Activated CD4-positive, alpha-beta memory T cell treated with anti-CD3 and anti-CD28 coated beads for 36 hours (primary cell): ENCODE results near the gene PPRC1. TPM values are rescaled to one million over a fixed set of nuclear protein-coding genes. Genes with fewer than 3 reads are reported as not detected.
"Not testable (repeated sequence)": the region's sequence is repeated elsewhere in the genome, so short reads cannot be mapped to it uniquely, and the experiment has no call there.

ENCODE experiments used
- CTCF ChIA-PET: fragments of 350-600 bp; sonication (Branson Sonifier 250); formaldehyde crosslinking; loops from one replicate; lab custom pipeline; 2021; ENCODE audit warnings: antibody characterized with exemption, inconsistent platforms; lab: Charles Lee
- POLR2A ChIA-PET: fragments of 350-600 bp; sonication (Branson Sonifier 250); formaldehyde crosslinking; loops from one replicate; lab custom pipeline; 2021; ENCODE audit warnings: antibody characterized with exemption; lab: Charles Lee
- DNase-seq: peaks from one replicate; pipeline ENCODE4 v3.0.0-alpha.2; 2020
- H3K27ac Mint-ChIP-seq: one replicate; pipeline ENCODE4 v1.8.0; 2021; ENCODE audit warnings: mixed read lengths
- H3K27me3 Mint-ChIP-seq: one replicate; pipeline ENCODE4 v1.8.0; 2021; ENCODE audit warnings: mixed read lengths
- H3K36me3 Mint-ChIP-seq: one replicate; pipeline ENCODE4 v1.8.0; 2021; ENCODE audit warnings: mixed read lengths
- H3K4me1 Mint-ChIP-seq: one replicate; pipeline ENCODE4 v1.8.0; 2021; ENCODE audit warnings: low read depth, mixed read lengths
- H3K4me3 Mint-ChIP-seq: one replicate; pipeline ENCODE4 v1.8.0; 2021; ENCODE audit warnings: mild to moderate bottlenecking, mixed read lengths
- H3K9me3 Mint-ChIP-seq: one replicate; pipeline ENCODE4 v1.8.0; 2021; ENCODE audit warnings: mixed read lengths
- intact Hi-C: fragments of 100-400 bp; cut with micrococcal nuclease; formaldehyde crosslinking; loops from one replicate; pipeline ENCODE4 v1.15.1; 2023
- total RNA-seq, 2 experiments: library from RNA; stranded (reverse); gene quantifications; one replicate each; pipeline ENCODE4 v1.2.3, GENCODE V29; 2021

The PPRC1 gene
- total RNA-seq, 2 experiments from 2014 or later = 59.1 to 65.9 TPM

- H3K36me3 Mint-ChIP-seq = no peaks in the 10 kb centered on the region
- no peak overlapping the region for H3K27ac Mint-ChIP-seq
Observed at GRCh38 chr10:102172288-102172687, 39.4 kb downstream of the PPRC1 start.

GRCh38 chr10:102175415-102175814, 42.6 kb downstream of the PPRC1 start:
- DNase-seq = no peak
- CTCF ChIA-PET = no interaction called here
- Mint-ChIP-seq H3K4me3 (no peak overlapping the region), H3K36me3 (no peaks in the 10 kb centered on the region), H3K4me1 (no peaks in the 10 kb centered on the region), H3K27ac (no peak overlapping the region), H3K27me3 (peaks cover 2% of the 10 kb centered on the region), H3K9me3 (no peaks in the 10 kb centered on the region)
- POLR2A ChIA-PET = no interaction called here
- intact Hi-C loops = no loop called here

More at GRCh38 chr10:102172288-102172687, 39.4 kb downstream of the PPRC1 start:
- H3K4me1 Mint-ChIP-seq = peaks cover 4% of the 10 kb centered on the region
- DNase-seq = no peak
- POLR2A ChIA-PET = no interaction called here
- H3K4me3 Mint-ChIP-seq = no peak overlapping the region
- peaks cover 2% of the 10 kb centered on the region for H3K27me3 Mint-ChIP-seq
- no peaks in the 10 kb centered on the region for H3K9me3 Mint-ChIP-seq
- intact Hi-C loops = no loop called here
- CTCF ChIA-PET = interaction anchor here (7.6 kb wide), 1 partner anchor 56 kb away, joined by 148 read pairs; the partner anchor contains the start of gene ELOVL3

GRCh38 chr10:102184606-102185005, 51.8 kb downstream of the PPRC1 start:
- intact Hi-C loops = loop anchor here (5.0 kb wide), 1 partner anchor 103 kb away; no protein-coding TSS in a partner anchor
- no peak for DNase-seq
- Mint-ChIP-seq H3K4me3 (no peak overlapping the region), H3K4me1 (peaks cover 14% of the 10 kb centered on the region), H3K36me3 (no peaks in the 10 kb centered on the region), H3K9me3 (peaks cover 3% of the 10 kb centered on the region), H3K27ac (no peak overlapping the region), H3K27me3 (no peaks in the 10 kb centered on the region)
- POLR2A ChIA-PET = no interaction called here
- CTCF ChIA-PET = no interaction called here

GRCh38 chr10:102185272-102185671, 52.4 kb downstream of the PPRC1 start:
- Mint-ChIP-seq H3K4me3 (no peak overlapping the region), H3K27me3 (no peaks in the 10 kb centered on the region), H3K36me3 (no peaks in the 10 kb centered on the region), H3K9me3 (peaks cover 3% of the 10 kb centered on the region), H3K27ac (no peak overlapping the region), H3K4me1 (peaks cover 14% of the 10 kb centered on the region)
- DNase-seq = no peak
- intact Hi-C loops = loop anchor here (5.0 kb wide), 1 partner anchor 102 kb away; no protein-coding TSS in a partner anchor
- POLR2A ChIA-PET = no interaction called here
- CTCF ChIA-PET = interaction anchor here (1.8 kb wide), 1 partner anchor 167 kb away, joined by 4 read pairs; no protein-coding TSS in a partner anchor

- CTCF ChIA-PET = interaction anchor here (1.1 to 1.8 kb wide), 3 partner anchors 16 to 167 kb away, joined by 3 to 5 read pairs (median 4); no protein-coding TSS in a partner anchor
- intact Hi-C loops = loop anchor here (5.0 kb wide), 1 partner anchor 101 kb away; no protein-coding TSS in a partner anchor
Observed at GRCh38 chr10:102185811-102186527, 53.1 kb downstream of the PPRC1 start.

GRCh38 chr10:102188298-102188940, 55.6 kb downstream of the PPRC1 start:
- ChIA-PET POLR2A (no interaction called here), CTCF (interaction anchor here (1.0 to 3.2 kb wide), 3 partner anchors 18 to 163 kb away, joined by 3 to 19 read pairs (median 4); no protein-coding TSS in a partner anchor)
- Mint-ChIP-seq H3K4me1 (peaks cover 14% of the 10 kb centered on the region), H3K27me3 (no peaks in the 10 kb centered on the region), H3K27ac (no peak overlapping the region), H3K4me3 (no peak overlapping the region), H3K9me3 (peaks cover 16% of the 10 kb centered on the region), H3K36me3 (peaks cover 5% of the 10 kb centered on the region)
- DNase-seq = no peak
- intact Hi-C loops = loop anchor here (5.0 kb wide), 1 partner anchor 99 kb away; no protein-coding TSS in a partner anchor

More at GRCh38 chr10:102185811-102186527, 53.1 kb downstream of the PPRC1 start:
- no peak for DNase-seq
- H3K36me3 Mint-ChIP-seq = no peaks in the 10 kb centered on the region
- H3K9me3 Mint-ChIP-seq = peaks cover 3% of the 10 kb centered on the region
- POLR2A ChIA-PET = no interaction called here
- H3K27ac Mint-ChIP-seq = no peak overlapping the region
- no peak overlapping the region for H3K4me3 Mint-ChIP-seq
- H3K27me3 Mint-ChIP-seq = no peaks in the 10 kb centered on the region
- H3K4me1 Mint-ChIP-seq = peaks cover 14% of the 10 kb centered on the region

- H3K4me1 Mint-ChIP-seq = peaks cover 14% of the 10 kb centered on the region
- not testable (repeated sequence) for H3K27me3 Mint-ChIP-seq, H3K4me3 Mint-ChIP-seq, H3K36me3 Mint-ChIP-seq
- POLR2A ChIA-PET = interaction anchor here (0.6 to 1.3 kb wide), 6 partner anchors 43 to 206 kb away, joined by 3 to 5 read pairs (median 3); partner anchors contain the start of gene PITX3
- intact Hi-C loops = loop anchor here (1.0 to 5.0 kb wide), 2 partner anchors 37 to 98 kb away; partner anchors contain the start of gene NOLC1
- H3K27ac Mint-ChIP-seq = peak overlapping the region; percentile 61
- CTCF ChIA-PET = interaction anchor here (0.6 to 3.2 kb wide), 6 partner anchors 11 to 393 kb away, joined by 3 to 19 read pairs (median 3); no protein-coding TSS in a partner anchor
- peaks cover 16% of the 10 kb centered on the region for H3K9me3 Mint-ChIP-seq
- DNase-seq = peak; percentile 63
Observed at GRCh38 chr10:102188941-102189898, 56.4 kb downstream of the PPRC1 start.

GRCh38 chr10:102191956-102192355, 59.1 kb downstream of the PPRC1 start:
- ChIA-PET CTCF (no interaction called here), POLR2A (no interaction called here)
- Mint-ChIP-seq H3K27me3 (no peaks in the 10 kb centered on the region), H3K27ac (no peak overlapping the region), H3K4me3 (no peak overlapping the region), H3K36me3 (peaks cover 5% of the 10 kb centered on the region), H3K4me1 (peaks cover 19% of the 10 kb centered on the region), H3K9me3 (peaks cover 13% of the 10 kb centered on the region)
- no peak for DNase-seq
- intact Hi-C loops = no loop called here

GRCh38 chr10:102195296-102195870, 62.5 kb downstream of the PPRC1 start:
- H3K4me1 Mint-ChIP-seq = peaks cover 7% of the 10 kb centered on the region
- peaks cover 13% of the 10 kb centered on the region for H3K9me3 Mint-ChIP-seq
- no peak overlapping the region for H3K27ac Mint-ChIP-seq
- CTCF ChIA-PET = no interaction called here
- H3K4me3 Mint-ChIP-seq = no peak overlapping the region
- POLR2A ChIA-PET = no interaction called here
- no peak for DNase-seq
- peaks cover 5% of the 10 kb centered on the region for H3K36me3 Mint-ChIP-seq
- H3K27me3 Mint-ChIP-seq = no peaks in the 10 kb centered on the region
- intact Hi-C loops = no loop called here

- POLR2A ChIA-PET = no interaction called here
- peak; percentile 62 for DNase-seq
- H3K27me3 Mint-ChIP-seq = no peaks in the 10 kb centered on the region
- H3K4me1 Mint-ChIP-seq = peaks cover 7% of the 10 kb centered on the region
- H3K9me3 Mint-ChIP-seq = peaks cover 4% of the 10 kb centered on the region
- H3K36me3 Mint-ChIP-seq = peaks cover under 1% of the 10 kb centered on the region
- no peak overlapping the region for H3K4me3 Mint-ChIP-seq
- peak overlapping the region; percentile 69 for H3K27ac Mint-ChIP-seq
- CTCF ChIA-PET = interaction anchor here (0.9 to 1.0 kb wide), 2 partner anchors 28 to 75 kb away, joined by 3 read pairs; no protein-coding TSS in a partner anchor
- intact Hi-C loops = no loop called here
Observed at GRCh38 chr10:102196893-102197292, 64.1 kb downstream of the PPRC1 start.

- ChIA-PET CTCF (no interaction called here), POLR2A (no interaction called here)
- H3K27ac Mint-ChIP-seq = no peak overlapping the region
- H3K36me3 Mint-ChIP-seq = no peaks in the 10 kb centered on the region
- intact Hi-C loops = no loop called here
- H3K4me1 Mint-ChIP-seq = peaks cover 11% of the 10 kb centered on the region
- no peak for DNase-seq
- no peaks in the 10 kb centered on the region for H3K27me3 Mint-ChIP-seq
- no peak overlapping the region for H3K4me3 Mint-ChIP-seq
- no peaks in the 10 kb centered on the region for H3K9me3 Mint-ChIP-seq
Observed at GRCh38 chr10:102198027-102198426, 65.2 kb downstream of the PPRC1 start.
